SK-N-DZ (cell line): ENCODE measurements around the gene CENPS.
"Not testable (repeated sequence)": the region's sequence is repeated elsewhere in the genome, so short reads cannot be mapped to it uniquely, and the experiment has no call there.

ENCODE experiments used
- DNase-seq: peaks from one replicate; pipeline ENCODE4 v3.0.0-alpha.2; 2015; ENCODE audit warnings: low spot score

CENPS gene

GRCh38 chr1:10450836-10451235, 20.6 kb downstream of the CENPS start:
- DNase-seq: no peak

- no peak for DNase-seq
Observed at GRCh38 chr1:10451287-10451686, 21.1 kb downstream of the CENPS start.

- no peak for DNase-seq
Observed at GRCh38 chr1:10456048-10456447, 25.8 kb downstream of the CENPS start.

GRCh38 chr1:10456661-10457060, 26.4 kb downstream of the CENPS start:
- DNase-seq: no peak

- DNase-seq: not testable (repeated sequence)
Observed at GRCh38 chr1:10457462-10457861, 27.2 kb downstream of the CENPS start.

GRCh38 chr1:10457875-10458274, 27.6 kb downstream of the CENPS start:
- DNase-seq: no peak

GRCh38 chr1:10459184-10459583, 29.0 kb downstream of the CENPS start:
- DNase-seq: no peak

- no peak for DNase-seq
Observed at GRCh38 chr1:10467078-10467477, 36.8 kb downstream of the CENPS start.

- DNase-seq: no peak
Observed at GRCh38 chr1:10470043-10470442, 39.8 kb downstream of the CENPS start.

- no peak for DNase-seq
Observed at GRCh38 chr1:10471411-10472219, 41.4 kb downstream of the CENPS start.

GRCh38 chr1:10472220-10473144, 42.2 kb downstream of the CENPS start, which contains the start of gene DFFA:
TSS of gene DFFA (minus strand) at chr1:10472529. CDS start at chr1:10472458, 71 bp downstream.
- peak; percentile 93 for DNase-seq

- DNase-seq: no peak
Observed at GRCh38 chr1:10473145-10473765, 43.0 kb downstream of the CENPS start.

- not testable (repeated sequence) for DNase-seq
Observed at GRCh38 chr1:10474309-10474612, 44.0 kb downstream of the CENPS start.

- DNase-seq: peak; percentile 81
Observed at GRCh38 chr1:10474613-10475507, 44.6 kb downstream of the CENPS start, which contains the start of gene PEX14. TSS of gene PEX14 (plus strand) at chr1:10474950. CDS start at chr1:10474967, 17 bp downstream.

GRCh38 chr1:10475510-10475909, 45.3 kb downstream of the CENPS start:
- DNase-seq: no peak

GRCh38 chr1:10479296-10479695, 49.1 kb downstream of the CENPS start:
- no peak for DNase-seq

GRCh38 chr1:10480614-10481013, 50.4 kb downstream of the CENPS start:
- DNase-seq: no peak

- DNase-seq: no peak
Observed at GRCh38 chr1:10484521-10484920, 54.3 kb downstream of the CENPS start.

GRCh38 chr1:10489291-10490055, 59.2 kb downstream of the CENPS start:
- DNase-seq: no peak

- DNase-seq: no peak
Observed at GRCh38 chr1:10490286-10490970, 60.2 kb downstream of the CENPS start.
